Retinal pigment epithelial cell (primary cell): Measurements from ENCODE around the gene CBFB.

ENCODE experiments used
- DNase-seq: peaks from one replicate; pipeline ENCODE4 v3.0.0-alpha.2; 2010; ENCODE audit warnings: low read depth
- H3K4me3 ChIP-seq: 2 replicates; pipeline ENCODE4 v1.5.1; 2011; ENCODE audit warnings: mild to moderate bottlenecking, low read length, control low read depth, moderate library complexity
- TF ChIP-seq, protein P1 (sequence below): conservative IDR thresholded peaks from 2 replicates; pipeline ENCODE4 v1.5.1; 2011; ENCODE audit warnings: low read depth, low read length, control low read depth, inconsistent platforms

The CBFB gene

DNA sequence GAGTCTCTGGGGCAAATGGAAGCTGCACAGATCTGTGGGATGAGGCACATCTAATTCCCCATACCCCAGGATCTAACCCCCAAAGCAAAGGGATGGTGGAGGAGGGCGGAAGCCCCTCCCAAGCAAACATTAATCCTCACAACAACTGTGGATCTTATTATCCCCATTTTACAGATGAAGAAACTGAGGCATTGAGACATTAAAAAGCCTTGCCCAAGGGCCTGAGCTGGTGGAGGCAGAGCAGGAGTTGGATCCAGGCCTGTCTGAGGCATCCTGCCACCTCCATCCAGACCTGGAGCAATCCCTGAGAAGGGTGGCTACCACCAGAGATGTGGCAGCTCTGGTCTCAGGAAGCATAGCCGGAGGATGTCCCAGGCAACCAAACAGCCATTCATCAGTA is 17.7 kb upstream of the CBFB start:
- TF ChIP-seq, protein P1, sequence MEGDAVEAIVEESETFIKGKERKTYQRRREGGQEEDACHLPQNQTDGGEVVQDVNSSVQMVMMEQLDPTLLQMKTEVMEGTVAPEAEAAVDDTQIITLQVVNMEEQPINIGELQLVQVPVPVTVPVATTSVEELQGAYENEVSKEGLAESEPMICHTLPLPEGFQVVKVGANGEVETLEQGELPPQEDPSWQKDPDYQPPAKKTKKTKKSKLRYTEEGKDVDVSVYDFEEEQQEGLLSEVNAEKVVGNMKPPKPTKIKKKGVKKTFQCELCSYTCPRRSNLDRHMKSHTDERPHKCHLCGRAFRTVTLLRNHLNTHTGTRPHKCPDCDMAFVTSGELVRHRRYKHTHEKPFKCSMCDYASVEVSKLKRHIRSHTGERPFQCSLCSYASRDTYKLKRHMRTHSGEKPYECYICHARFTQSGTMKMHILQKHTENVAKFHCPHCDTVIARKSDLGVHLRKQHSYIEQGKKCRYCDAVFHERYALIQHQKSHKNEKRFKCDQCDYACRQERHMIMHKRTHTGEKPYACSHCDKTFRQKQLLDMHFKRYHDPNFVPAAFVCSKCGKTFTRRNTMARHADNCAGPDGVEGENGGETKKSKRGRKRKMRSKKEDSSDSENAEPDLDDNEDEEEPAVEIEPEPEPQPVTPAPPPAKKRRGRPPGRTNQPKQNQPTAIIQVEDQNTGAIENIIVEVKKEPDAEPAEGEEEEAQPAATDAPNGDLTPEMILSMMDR: no peak
- no peak for DNase-seq
- H3K4me3 ChIP-seq: no peak overlapping the region

DNA sequence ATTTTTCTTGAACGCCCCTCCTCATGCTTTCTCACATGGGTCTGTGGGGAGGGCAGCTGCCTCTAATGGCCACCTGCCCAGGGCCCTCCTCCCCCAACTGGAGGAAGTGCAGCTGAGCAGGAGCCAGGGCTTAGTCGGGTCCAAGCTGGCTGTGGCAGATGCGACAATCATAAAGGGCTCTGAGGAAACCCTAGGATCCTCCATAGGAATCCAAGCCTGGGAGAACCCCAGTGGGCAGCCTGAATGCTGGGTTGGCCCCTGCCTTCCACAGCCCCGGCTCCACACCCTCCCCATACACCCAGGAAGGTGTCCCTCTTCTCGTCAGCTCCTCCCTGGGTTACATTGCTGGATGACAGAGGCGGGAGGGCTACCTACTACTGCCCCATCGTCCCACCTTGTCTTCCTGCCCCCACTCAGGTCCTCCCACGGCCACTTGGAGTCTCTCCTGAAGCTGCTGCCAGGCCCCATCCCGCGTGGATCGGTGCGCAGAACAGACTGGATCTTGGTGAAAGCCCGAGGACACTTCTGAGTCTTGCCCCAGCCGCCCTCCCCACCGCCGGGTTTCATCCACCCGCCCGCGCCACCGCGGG is 15.6 kb upstream of the CBFB start:
- TF ChIP-seq, protein P1: no peak
- no peak for DNase-seq
- H3K4me3 ChIP-seq: peak overlapping the region; percentile 38

DNA sequence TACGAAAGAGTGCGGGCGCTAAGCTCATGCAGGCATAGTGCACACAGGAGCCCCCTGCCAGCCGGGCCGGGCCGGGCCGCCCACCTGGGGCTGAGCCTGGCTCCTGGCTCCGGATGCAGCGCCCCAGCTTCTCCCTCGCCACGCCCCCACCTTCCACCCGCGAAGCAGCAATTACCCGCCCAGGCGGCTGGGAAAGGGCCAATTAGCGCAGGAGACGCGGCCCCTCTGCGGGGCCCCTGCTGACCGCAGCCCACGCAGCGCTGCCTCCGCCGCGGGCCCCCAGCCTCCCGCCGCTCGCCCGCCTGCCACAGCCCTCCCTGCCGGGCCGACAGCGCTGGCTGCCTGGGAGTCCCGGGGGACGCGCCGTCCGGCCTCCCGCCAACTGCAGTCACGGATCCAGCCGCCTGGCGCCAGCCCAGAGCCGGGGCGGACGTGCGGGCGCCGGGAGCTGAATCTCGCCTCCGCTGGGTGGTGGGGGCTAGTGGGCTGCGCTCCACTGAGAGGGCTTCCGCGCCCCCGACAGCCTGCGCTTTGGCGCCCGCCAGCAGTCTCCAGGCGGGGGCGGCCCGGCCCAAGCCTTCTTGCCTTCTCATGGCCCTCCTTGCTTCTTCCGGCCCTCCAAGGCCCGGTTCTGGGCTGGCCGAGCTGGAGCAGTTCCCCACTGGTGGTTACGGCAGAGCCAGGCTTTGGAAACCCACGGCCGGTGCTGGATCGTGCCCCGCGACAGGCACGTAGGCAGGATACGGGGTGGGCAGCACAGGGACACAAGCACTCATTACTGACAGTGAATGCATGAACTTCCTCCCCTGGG is 14.9 kb upstream of the CBFB start:
- no peak for DNase-seq
- H3K4me3 ChIP-seq: peak overlapping the region; percentile 38
- TF ChIP-seq, protein P1: peak; percentile 1

DNA sequence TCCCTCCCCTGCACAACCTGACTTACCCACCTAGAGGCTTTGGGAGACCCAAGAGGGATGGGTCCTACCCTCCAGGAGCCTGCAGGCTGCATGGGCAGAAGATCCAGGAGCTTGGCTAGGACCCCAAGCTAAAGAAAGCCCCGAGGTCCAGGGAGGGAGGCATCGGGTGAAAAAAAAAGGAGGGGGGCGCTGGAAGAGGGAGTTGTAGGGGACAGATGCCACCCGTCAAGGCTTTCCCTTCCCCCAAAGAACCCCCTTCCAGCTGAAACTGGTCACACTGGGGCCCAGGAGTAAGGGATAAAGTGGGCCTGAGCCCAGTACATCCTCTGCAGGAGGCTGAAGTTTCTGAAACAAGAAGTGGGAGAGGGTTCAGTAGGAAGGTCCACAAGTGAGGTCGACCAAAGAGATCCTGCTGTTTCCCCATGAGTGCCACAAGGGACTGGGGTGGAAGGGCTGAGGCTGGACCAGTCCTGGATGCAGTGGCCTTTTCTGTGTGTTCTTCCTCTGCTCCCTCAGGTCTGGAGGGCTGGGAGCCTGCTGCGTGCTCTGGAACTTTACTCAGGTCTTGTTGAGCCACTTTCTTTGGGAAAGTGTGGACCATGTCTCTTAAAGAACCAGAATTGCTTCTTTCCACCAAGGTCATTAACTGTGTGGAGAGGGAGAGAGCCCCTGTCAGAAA is 14.2 kb upstream of the CBFB start:
- peak overlapping the region; percentile 35 for H3K4me3 ChIP-seq
- TF ChIP-seq, protein P1: no peak
- no peak for DNase-seq

DNA sequence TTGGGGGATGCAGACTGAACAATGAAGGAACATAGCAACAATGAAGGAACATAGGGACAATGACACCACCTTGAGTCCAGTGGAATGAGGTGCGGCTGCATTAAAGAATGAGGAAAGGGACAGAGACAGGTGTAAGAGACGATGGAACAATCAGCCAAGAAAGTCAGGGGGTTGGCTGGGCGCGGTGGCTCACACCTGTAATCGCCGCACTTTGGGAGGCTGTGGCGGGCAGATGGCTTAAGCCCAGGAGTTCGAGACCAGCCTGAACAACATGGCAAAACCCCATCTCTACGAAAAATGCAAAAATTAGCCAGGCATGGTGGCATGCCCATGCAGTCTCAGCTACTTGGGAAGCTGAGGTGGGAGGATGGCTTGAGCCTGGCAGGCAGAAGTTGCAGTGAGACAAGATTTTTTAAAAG is 13.6 kb upstream of the CBFB start:
- TF ChIP-seq, protein P1: no peak
- no peak for DNase-seq
- H3K4me3 ChIP-seq: no peak overlapping the region

DNA sequence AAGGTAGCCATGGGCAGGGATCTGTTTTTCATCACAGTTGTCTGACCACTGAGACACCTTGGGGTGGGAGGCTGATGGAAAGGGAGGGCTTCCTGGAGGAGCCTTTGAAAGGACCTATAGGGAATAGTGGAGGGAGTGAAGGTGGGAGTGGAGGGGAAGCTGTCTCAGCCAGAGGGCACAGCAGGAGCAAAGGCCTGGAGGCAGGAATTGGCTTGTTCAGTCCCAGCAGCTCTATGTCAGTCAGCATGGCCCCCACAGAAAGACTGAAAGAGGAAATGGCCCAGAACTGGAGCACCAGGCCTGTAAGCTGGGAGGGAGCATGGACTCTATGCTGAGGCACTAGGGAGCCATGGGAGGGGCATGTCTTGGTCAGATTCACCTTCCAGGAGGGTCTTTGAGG is 12.8 kb upstream of the CBFB start:
- TF ChIP-seq, protein P1: no peak
- no peak for DNase-seq

More for the DNA sequence above, 12.8 kb upstream of the CBFB start:
- H3K4me3 ChIP-seq: no peak overlapping the region
